ENCODE measurements around the gene C16orf46.
A peak's percentile ranks its signal among the peaks of the same experiment; 100 is the strongest.

The C16orf46 gene

GRCh38 chr16:81080233-81080632, 3.2 kb upstream of the C16orf46 start:
- TF ChIP-seq CTCF (IDR thresholded peaks at IDR 0.05; ENCODE audit: low read length) = no peak
- TF ChIP-seq EZH2 (IDR thresholded peaks at IDR 0.05; ENCODE audit: borderline replicate concordance, low read length) = no peak
- Histone ChIP-seq H3K36me3 (ENCODE audit: insufficient read depth, low read length) (peaks cover 19% of the 10 kb centered on the region; the same call in 1 of the 2 replicates), H3K4me3 (ENCODE audit: low read depth, low read length, poor library complexity, severe bottlenecking) (no peak overlapping the region)

GRCh38 chr16:81076566-81077075, 417 bp downstream of the C16orf46 start:
- Histone ChIP-seq H3K4me1 (ENCODE audit: insufficient read depth, low read length, severe bottlenecking) (peaks cover 11% of the 10 kb centered on the region), H3K27ac (ENCODE audit: low read depth, low read length, poor library complexity, severe bottlenecking) (peak overlapping the region; percentile 74), H2AFZ (ENCODE audit: low read length) (peak overlapping the region; percentile 44; the same call in 1 of the 2 replicates), H3K4me3 (ENCODE audit: low read depth, low read length, poor library complexity, severe bottlenecking) (peak overlapping the region; percentile 71), H4K20me1 (ENCODE audit: insufficient read depth, low read length) (no peaks in the 10 kb centered on the region), H3F3A (ENCODE audit: insufficient read depth, low read length) (no peaks in the 10 kb centered on the region), H3K27me3 (ENCODE audit: insufficient read depth, low read length) (no peaks in the 10 kb centered on the region), H3K79me2 (ENCODE audit: insufficient read depth, low read length) (no peaks in the 10 kb centered on the region), H3K36me3 (ENCODE audit: insufficient read depth, low read length) (peaks cover 5% of the 10 kb centered on the region; the same call in 1 of the 2 replicates), H3K9ac (ENCODE audit: low read length) (peak overlapping the region; percentile 69), H3K4me2 (ENCODE audit: low read length) (peak overlapping the region; percentile 80), H3K9me2 (ENCODE audit: low read depth, low read length) (no peaks in the 10 kb centered on the region), H3K9me3 (ENCODE audit: low read length) (no peaks in the 10 kb centered on the region)
- TF ChIP-seq EZH2 (IDR thresholded peaks at IDR 0.05; ENCODE audit: borderline replicate concordance, low read length) = no peak
- TF ChIP-seq CTCF (IDR thresholded peaks at IDR 0.05; ENCODE audit: low read length) = no peak

More at GRCh38 chr16:81080233-81080632, 3.2 kb upstream of the C16orf46 start:
- Histone ChIP-seq H2AFZ (ENCODE audit: low read length) (no peak overlapping the region), H3K4me1 (ENCODE audit: insufficient read depth, low read length, severe bottlenecking) (peaks cover 11% of the 10 kb centered on the region), H3K9me3 (ENCODE audit: low read length) (no peaks in the 10 kb centered on the region), H3K9ac (ENCODE audit: low read length) (no peak overlapping the region), H3F3A (ENCODE audit: insufficient read depth, low read length) (no peaks in the 10 kb centered on the region), H3K9me2 (ENCODE audit: low read depth, low read length) (no peaks in the 10 kb centered on the region), H4K20me1 (ENCODE audit: insufficient read depth, low read length) (no peaks in the 10 kb centered on the region), H3K79me2 (ENCODE audit: insufficient read depth, low read length) (no peaks in the 10 kb centered on the region), H3K4me2 (ENCODE audit: low read length) (no peak overlapping the region), H3K27me3 (ENCODE audit: insufficient read depth, low read length) (no peaks in the 10 kb centered on the region), H3K27ac (ENCODE audit: low read depth, low read length, poor library complexity, severe bottlenecking) (no peak overlapping the region)

- Histone ChIP-seq H3K36me3 (ENCODE audit: insufficient read depth, low read length) (no peaks in the 10 kb centered on the region), H3K4me2 (ENCODE audit: low read length) (no peak overlapping the region), H3K9ac (ENCODE audit: low read length) (no peak overlapping the region), H3K4me3 (ENCODE audit: low read depth, low read length, poor library complexity, severe bottlenecking) (no peak overlapping the region), H3K9me2 (ENCODE audit: low read depth, low read length) (no peaks in the 10 kb centered on the region), H2AFZ (ENCODE audit: low read length) (no peak overlapping the region), H4K20me1 (ENCODE audit: insufficient read depth, low read length) (no peaks in the 10 kb centered on the region), H3K27ac (ENCODE audit: low read depth, low read length, poor library complexity, severe bottlenecking) (no peak overlapping the region), H3K27me3 (ENCODE audit: insufficient read depth, low read length) (no peaks in the 10 kb centered on the region), H3K9me3 (ENCODE audit: low read length) (no peaks in the 10 kb centered on the region), H3K4me1 (ENCODE audit: insufficient read depth, low read length, severe bottlenecking) (peaks cover 11% of the 10 kb centered on the region), H3F3A (ENCODE audit: insufficient read depth, low read length) (no peaks in the 10 kb centered on the region), H3K79me2 (ENCODE audit: insufficient read depth, low read length) (no peaks in the 10 kb centered on the region)
- TF ChIP-seq CTCF (IDR thresholded peaks at IDR 0.05; ENCODE audit: low read length) = no peak
- no peak for TF ChIP-seq EZH2 (IDR thresholded peaks at IDR 0.05; ENCODE audit: borderline replicate concordance, low read length)
These were observed 3.3 kb downstream of the C16orf46 start for GRCh38 chr16:81073560-81074330.

Data from OCI-LY1 (cell line).